Ishikawa (cell line): Measurements from ENCODE around the gene OBI1.

ENCODE experiments used
- CEBPB ChIP-seq: IDR thresholded peaks from 2 replicates; pipeline ENCODE4 v1.6.1; 2012
- CREB1 ChIP-seq: IDR thresholded peaks from 2 replicates; pipeline ENCODE4 v1.6.1; 2012; ENCODE audit warnings: low read depth
- EGR1 ChIP-seq: IDR thresholded peaks from 2 replicates; pipeline ENCODE4 v1.6.1; 2012
- EP300 ChIP-seq: IDR thresholded peaks from 2 replicates; pipeline ENCODE4 v1.6.1; 2012; ENCODE audit warnings: borderline replicate concordance
- FOXM1 ChIP-seq: IDR thresholded peaks from 2 replicates; pipeline ENCODE4 v1.6.1; 2012; ENCODE audit warnings: low read depth, borderline replicate concordance
- MAX ChIP-seq: IDR thresholded peaks from 2 replicates; pipeline ENCODE4 v1.6.1; 2012
- NFIC ChIP-seq: IDR thresholded peaks from 2 replicates; pipeline ENCODE4 v1.6.1; 2012
- RAD21 ChIP-seq: IDR thresholded peaks from 2 replicates; pipeline ENCODE4 v1.6.1; 2012; ENCODE audit warnings: low read depth
- TAF1 ChIP-seq: IDR thresholded peaks from 2 replicates; pipeline ENCODE4 v1.6.1; 2012; ENCODE audit warnings: low read depth, mild to moderate bottlenecking
- TCF12 ChIP-seq: IDR thresholded peaks from 2 replicates; pipeline ENCODE4 v1.6.1; 2012; ENCODE audit warnings: low read depth
- TEAD4 ChIP-seq: IDR thresholded peaks from 2 replicates; pipeline ENCODE4 v1.6.1; 2012
- USF1 ChIP-seq: IDR thresholded peaks from 2 replicates; pipeline ENCODE4 v1.6.1; 2012
- YY1 ChIP-seq: IDR thresholded peaks from 2 replicates; pipeline ENCODE4 v1.6.1; 2012; ENCODE audit warnings: low read depth
- ZBTB7A ChIP-seq: IDR thresholded peaks from 2 replicates; pipeline ENCODE4 v1.6.1; 2012; ENCODE audit warnings: low read depth
- TF ChIP-seq, protein P1 (sequence below): IDR thresholded peaks from 2 replicates; pipeline ENCODE4 v1.6.1; 2012; ENCODE audit warnings: low read depth, mild to moderate bottlenecking

The OBI1 gene

DNA sequence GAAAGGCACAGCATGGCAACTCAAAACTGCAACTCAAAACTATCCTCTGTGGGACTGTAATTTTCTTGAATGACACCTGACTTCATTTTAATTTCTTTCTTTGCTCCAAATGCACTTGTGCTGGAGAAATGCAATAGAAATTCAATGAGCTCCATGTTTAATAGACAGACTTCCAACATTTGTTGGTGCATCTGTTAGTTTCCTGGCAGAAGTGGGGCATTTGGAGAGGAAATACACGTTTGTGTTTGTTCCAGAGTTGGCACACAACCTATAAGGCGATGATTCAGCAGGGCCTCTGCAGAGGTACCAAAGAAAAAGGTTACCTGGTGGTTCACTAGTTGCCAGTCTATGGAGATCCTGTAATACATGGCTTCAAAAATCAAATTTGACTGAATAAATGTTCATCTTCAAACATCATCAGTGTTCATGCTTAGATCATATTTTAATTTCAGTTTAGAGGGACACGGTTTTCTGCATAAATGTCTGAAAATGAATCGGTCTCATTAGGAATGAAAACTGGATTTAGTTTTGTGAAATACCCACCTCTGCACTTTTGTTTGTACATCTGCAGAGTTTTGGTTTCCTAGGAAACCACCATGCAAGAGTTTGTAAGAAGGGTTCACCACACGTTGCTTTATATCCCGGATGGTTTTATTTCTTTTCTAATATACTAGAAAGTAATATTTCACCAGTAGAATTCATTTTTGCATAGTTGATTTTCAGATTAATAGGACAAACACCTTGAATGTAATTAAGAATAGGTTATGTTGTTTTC lies 21.8 kb upstream of the OBI1 start:
- TF ChIP-seq RAD21 (no peak), MAX (no peak), TEAD4 (no peak), FOXM1 (no peak), NFIC (no peak), YY1 (no peak), ZBTB7A (no peak), TAF1 (no peak), CREB1 (no peak), TCF12 (no peak), EGR1 (no peak), EP300 (no peak), CEBPB (no peak), USF1 (no peak)
- TF ChIP-seq, protein P1, sequence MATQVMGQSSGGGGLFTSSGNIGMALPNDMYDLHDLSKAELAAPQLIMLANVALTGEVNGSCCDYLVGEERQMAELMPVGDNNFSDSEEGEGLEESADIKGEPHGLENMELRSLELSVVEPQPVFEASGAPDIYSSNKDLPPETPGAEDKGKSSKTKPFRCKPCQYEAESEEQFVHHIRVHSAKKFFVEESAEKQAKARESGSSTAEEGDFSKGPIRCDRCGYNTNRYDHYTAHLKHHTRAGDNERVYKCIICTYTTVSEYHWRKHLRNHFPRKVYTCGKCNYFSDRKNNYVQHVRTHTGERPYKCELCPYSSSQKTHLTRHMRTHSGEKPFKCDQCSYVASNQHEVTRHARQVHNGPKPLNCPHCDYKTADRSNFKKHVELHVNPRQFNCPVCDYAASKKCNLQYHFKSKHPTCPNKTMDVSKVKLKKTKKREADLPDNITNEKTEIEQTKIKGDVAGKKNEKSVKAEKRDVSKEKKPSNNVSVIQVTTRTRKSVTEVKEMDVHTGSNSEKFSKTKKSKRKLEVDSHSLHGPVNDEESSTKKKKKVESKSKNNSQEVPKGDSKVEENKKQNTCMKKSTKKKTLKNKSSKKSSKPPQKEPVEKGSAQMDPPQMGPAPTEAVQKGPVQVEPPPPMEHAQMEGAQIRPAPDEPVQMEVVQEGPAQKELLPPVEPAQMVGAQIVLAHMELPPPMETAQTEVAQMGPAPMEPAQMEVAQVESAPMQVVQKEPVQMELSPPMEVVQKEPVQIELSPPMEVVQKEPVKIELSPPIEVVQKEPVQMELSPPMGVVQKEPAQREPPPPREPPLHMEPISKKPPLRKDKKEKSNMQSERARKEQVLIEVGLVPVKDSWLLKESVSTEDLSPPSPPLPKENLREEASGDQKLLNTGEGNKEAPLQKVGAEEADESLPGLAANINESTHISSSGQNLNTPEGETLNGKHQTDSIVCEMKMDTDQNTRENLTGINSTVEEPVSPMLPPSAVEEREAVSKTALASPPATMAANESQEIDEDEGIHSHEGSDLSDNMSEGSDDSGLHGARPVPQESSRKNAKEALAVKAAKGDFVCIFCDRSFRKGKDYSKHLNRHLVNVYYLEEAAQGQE: no peak

GRCh38 chr13:78680115-78680561 lies 21.2 kb upstream of the OBI1 start:
- TF ChIP-seq TEAD4: no peak
- no peak for TF ChIP-seq EP300
- no peak for TF ChIP-seq ZBTB7A
- no peak for TF ChIP-seq TAF1
- TF ChIP-seq RAD21: no peak
- TF ChIP-seq MAX: no peak
- TF ChIP-seq YY1: no peak

GRCh38 chr13:78679329-78679728 lies 20.4 kb upstream of the OBI1 start:
- no peak for TF ChIP-seq EP300
- no peak for TF ChIP-seq TEAD4
- TF ChIP-seq CEBPB: no peak
- no peak for TF ChIP-seq TAF1
- no peak for TF ChIP-seq ZBTB7A
- TF ChIP-seq EGR1: no peak
- TF ChIP-seq USF1: no peak

DNA sequence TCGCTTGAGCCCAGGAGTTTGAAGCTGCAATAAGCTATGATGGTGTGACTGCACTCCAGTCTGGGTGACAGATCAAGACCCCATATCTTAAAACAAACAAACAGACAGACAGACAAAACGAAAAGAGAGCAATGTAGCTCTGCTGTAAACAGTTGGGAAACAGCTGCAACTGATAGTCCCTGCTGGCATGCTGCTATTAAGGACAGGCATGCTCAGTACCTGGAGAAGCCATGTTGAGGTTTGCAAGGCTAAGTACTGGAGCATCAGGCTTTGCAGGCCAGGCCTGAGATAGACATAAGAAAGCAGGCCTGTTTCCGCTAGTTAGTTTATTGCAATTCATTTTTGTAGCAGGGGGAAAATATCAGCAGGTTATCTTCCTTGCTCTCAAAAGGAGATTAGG lies 16.2 kb upstream of the OBI1 start:
- no peak for TF ChIP-seq EP300
- no peak for TF ChIP-seq USF1
- TF ChIP-seq, protein P1: no peak
- TF ChIP-seq RAD21: no peak
- no peak for TF ChIP-seq TCF12
- no peak for TF ChIP-seq YY1

- TF ChIP-seq YY1 (no peak), USF1 (no peak), MAX (no peak), RAD21 (no peak), TEAD4 (no peak), ZBTB7A (no peak), FOXM1 (no peak), EP300 (no peak), TCF12 (no peak), NFIC (no peak), EGR1 (no peak), CREB1 (no peak), CEBPB (no peak), TAF1 (no peak)
- TF ChIP-seq, protein P1: no peak
These were observed 15.7 kb upstream of the OBI1 start for GRCh38 chr13:78674638-78675037.
